Upper lobe of left lung (tissue), 6 donors: ENCODE results near the gene CCKAR. TPM values are rescaled to one million over a fixed set of nuclear protein-coding genes. Genes with fewer than 3 reads are reported as not detected.

Source experiments
- ATAC-seq, 2 donors: fragments of 200-7000 bp; cut with Tn5 transposase; one replicate each; pipeline ENCODE4 v1.9.1; 2022; ENCODE audit warnings: mild to moderate bottlenecking in 2 of 2, moderate library complexity in 2 of 2; ENCODE audit not compliant: low FRiP score in 2 of 2
- DNase-seq, 2 donors: peaks; one replicate each; pipeline ENCODE4 v3.0.0-alpha.2; 2019 to 2020
- H3K27ac ChIP-seq, 4 donors: fragments of 200-600 bp; sonication (generic); one replicate each; pipeline ENCODE4 v1.5.1; 2016 to 2019
- H3K27me3 ChIP-seq, 4 donors: fragments of 200-600 bp; sonication (generic); one replicate each; pipeline ENCODE4 v1.5.1; 2017 to 2019
- H3K36me3 ChIP-seq, 4 donors: fragments of 200-600 bp; sonication (generic); one replicate each; pipeline ENCODE4 v1.5.1; 2016 to 2019
- H3K4me1 ChIP-seq, 4 donors: fragments of 200-600 bp; sonication (generic); one replicate each; pipeline ENCODE4 v1.5.1; 2018 to 2019
- H3K4me3 ChIP-seq, 4 donors: fragments of 200-600 bp; sonication (generic); one replicate each; pipeline ENCODE4 v1.5.1; 2017 to 2019; ENCODE audit warnings: mild to moderate bottlenecking in 2 of 4, moderate library complexity in 1 of 4
- H3K9me3 ChIP-seq, 4 donors: fragments of 200-600 bp; sonication (generic); one replicate each; pipeline ENCODE4 v1.5.1; 2018 to 2019
- CTCF ChIP-seq, 6 experiments: fragments of 450-650 bp in 4 of 6; fragments of 200-600 bp in 2 of 6; sonication (generic) in 2 of 6; IDR thresholded peaks; one replicate each; pipeline ENCODE4 v1.5.1; 2016 to 2019; ENCODE audit warnings: antibody characterized with exemption in 6 of 6
- EP300 ChIP-seq, 4 donors: sonication (generic); formaldehyde crosslinking; IDR thresholded peaks; one replicate each; pipeline ENCODE4 v1.5.1; 2017; ENCODE audit warnings: antibody characterized with exemption in 4 of 4, control low read depth in 2 of 4
- POLR2A ChIP-seq, 4 donors: fragments of 450-650 bp; IDR thresholded peaks; one replicate each; pipeline ENCODE4 v1.5.1; 2016 to 2017; ENCODE audit warnings: antibody characterized with exemption in 4 of 4, mild to moderate bottlenecking in 2 of 4
- POLR2AphosphoS5 ChIP-seq, 2 donors: sonication (generic); formaldehyde crosslinking; IDR thresholded peaks; one replicate each; pipeline ENCODE4 v1.5.1; 2017; ENCODE audit warnings: antibody characterized with exemption in 2 of 2
- WGBS, 2 donors: methylation state at CpG; one replicate each; pipeline ENCODE4 v1.1.5; 2017 to 2018; 5-methylcytosine and 5-hydroxymethylcytosine counted together
- total RNA-seq, 6 donors: library from RNA; depleted of rRNA in 4 of 6; stranded (reverse); fragments of >200 nt in 4 of 6; gene quantifications; one replicate each; pipeline versions ENCODE4 v1.1.0 to v1.2.1, GENCODE V29; 2016 to 2021
- donor health status: DM: no; HTN: no; CAD: no; lungs with moderate emphysema.
- donor health status: DM: no; HTN: yes; CAD: no; lungs with severe emphysema.

CCKAR gene
- total RNA-seq, 6 donors from 2014 or later = not detected

GRCh38 chr4:26471890-26472289, 18.4 kb downstream of the CCKAR start:
- TF ChIP-seq CTCF (IDR thresholded peaks at IDR 0.05) = no peak
- no peak for TF ChIP-seq POLR2A (IDR thresholded peaks at IDR 0.05)
- no peak for TF ChIP-seq EP300 (IDR thresholded peaks at IDR 0.05)
- no peak for TF ChIP-seq POLR2AphosphoS5 (IDR thresholded peaks at IDR 0.05)
- DNase-seq = no peak
- Histone ChIP-seq H3K27me3 (no peaks in the 10 kb centered on the region), H3K9me3 (no peaks in the 10 kb centered on the region), H3K27ac (no peak overlapping the region), H3K4me3 (no peak overlapping the region), H3K36me3 (no peaks in the 10 kb centered on the region), H3K4me1 (no peaks in the 10 kb centered on the region)
- 77 to 83% methylated on average over 1 of the region's 1 CpG for WGBS, 2 donors
- ATAC-seq = no peak

- no peak for TF ChIP-seq POLR2A (IDR thresholded peaks at IDR 0.05)
- TF ChIP-seq CTCF (IDR thresholded peaks at IDR 0.05) = no peak
- no peak for TF ChIP-seq POLR2AphosphoS5 (IDR thresholded peaks at IDR 0.05)
- Histone ChIP-seq H3K36me3 (no peaks in the 10 kb centered on the region), H3K4me1 (no peaks in the 10 kb centered on the region), H3K27me3 (no peaks in the 10 kb centered on the region), H3K9me3 (no peaks in the 10 kb centered on the region), H3K27ac (no peak overlapping the region), H3K4me3 (no peak overlapping the region)
- WGBS, 2 donors = 71 to 100% methylated on average over 2 to 4 of the region's 4 CpGs
- DNase-seq (no peak), ATAC-seq (no peak)
Observed at GRCh38 chr4:26468977-26469376, 21.3 kb downstream of the CCKAR start.

- DNase-seq = no peak
- WGBS, 2 donors = 87 to 89% methylated on average over 9 of the region's 9 CpGs
- no peak for TF ChIP-seq EP300 (IDR thresholded peaks at IDR 0.05)
- no peak for TF ChIP-seq POLR2A (IDR thresholded peaks at IDR 0.05)
- TF ChIP-seq CTCF (IDR thresholded peaks at IDR 0.05) = no peak
- no peak for TF ChIP-seq POLR2AphosphoS5 (IDR thresholded peaks at IDR 0.05)
- no peak overlapping the region for H3K4me3 ChIP-seq
- H3K4me1 ChIP-seq = no peaks in the 10 kb centered on the region
- no peaks in the 10 kb centered on the region for H3K27me3 ChIP-seq
- H3K9me3 ChIP-seq = no peaks in the 10 kb centered on the region
- ATAC-seq = no peak
- no peaks in the 10 kb centered on the region for H3K36me3 ChIP-seq
- no peak overlapping the region for H3K27ac ChIP-seq
Observed at GRCh38 chr4:26468283-26468949, 21.9 kb downstream of the CCKAR start.

GRCh38 chr4:26467724-26468123, 22.6 kb downstream of the CCKAR start:
- no peaks in the 10 kb centered on the region for H3K4me1 ChIP-seq
- no peaks in the 10 kb centered on the region for H3K36me3 ChIP-seq
- no peak for ATAC-seq
- H3K27ac ChIP-seq = no peak overlapping the region
- DNase-seq = no peak
- WGBS, 2 donors = 76 to 78% methylated on average over 1 of the region's 1 CpG
- H3K4me3 ChIP-seq = no peak overlapping the region
- H3K9me3 ChIP-seq = no peaks in the 10 kb centered on the region
- TF ChIP-seq POLR2AphosphoS5 (IDR thresholded peaks at IDR 0.05) (no peak), EP300 (IDR thresholded peaks at IDR 0.05) (no peak), CTCF (IDR thresholded peaks at IDR 0.05) (no peak), POLR2A (IDR thresholded peaks at IDR 0.05) (no peak)
- no peaks in the 10 kb centered on the region for H3K27me3 ChIP-seq
